MCF 10A (cell line): ENCODE data around the gene HK3. TPM values are rescaled to one million over a fixed set of nuclear protein-coding genes. Genes with fewer than 3 reads are reported as not detected.

Experiments used
- BruUV-seq: library from RNA; stranded (reverse); fragments of 400-500 nt; replicated peaks from 2 replicates; lab custom pipeline; 2021; lab: Mats Ljungman, UMichigan
- CTCF ChIA-PET: fragments of 300-600 bp; sonication (Branson Sonifier 250); formaldehyde crosslinking; extraction: SDS; loops from one replicate; lab custom pipeline; 2021; ENCODE audit warnings: antibody characterized with exemption, inconsistent platforms; lab: Yijun Ruan, JAX
- POLR2A ChIA-PET: fragments of 300-600, 350-650 bp; sonication (Branson Sonifier 250); formaldehyde crosslinking; extraction: SDS; loops from one replicate; lab custom pipeline; 2020; ENCODE audit warnings: antibody characterized with exemption, inconsistent platforms; lab: Yijun Ruan, JAX
- DNase-seq: peaks from one replicate; pipeline ENCODE4 v3.0.0-alpha.2; 2018; ENCODE audit not compliant: unreplicated experiment
- H3K27ac Mint-ChIP-seq: one replicate; pipeline ENCODE4 v1.8.0; 2022; ENCODE audit warnings: mild to moderate bottlenecking, low read depth, mixed read lengths; ENCODE audit not compliant: unreplicated experiment
- H3K27me3 Mint-ChIP-seq: one replicate; pipeline ENCODE4 v1.8.0; 2022; ENCODE audit warnings: mixed read lengths; ENCODE audit not compliant: insufficient read depth, unreplicated experiment
- H3K36me3 Mint-ChIP-seq: one replicate; pipeline ENCODE4 v1.8.0; 2022; ENCODE audit warnings: mild to moderate bottlenecking, moderate library complexity, mixed read lengths; ENCODE audit not compliant: insufficient read depth, unreplicated experiment
- H3K4me1 Mint-ChIP-seq: one replicate; pipeline ENCODE4 v1.8.0; 2022; ENCODE audit warnings: mixed read lengths; ENCODE audit not compliant: insufficient read depth, unreplicated experiment
- H3K4me3 Mint-ChIP-seq: one replicate; pipeline ENCODE4 v1.8.0; 2022; ENCODE audit warnings: mild to moderate bottlenecking, moderate library complexity, mixed read lengths; ENCODE audit not compliant: unreplicated experiment
- H3K9me3 Mint-ChIP-seq: one replicate; pipeline ENCODE4 v1.8.0; 2022; ENCODE audit warnings: mixed read lengths; ENCODE audit not compliant: unreplicated experiment
- CTCF ChIP-seq: fragments of 200-600 bp; IDR thresholded peaks from one replicate; pipeline ENCODE4 v1.8.0; 2022; ENCODE audit warnings: antibody characterized with exemption, mild to moderate bottlenecking; ENCODE audit not compliant: unreplicated experiment
- intact Hi-C: fragments of 100-400 bp; cut with micrococcal nuclease; formaldehyde crosslinking; loops from 2 replicates; pipeline ENCODE4 v1.14.1; 2022
- total RNA-seq: library from RNA; stranded (reverse); gene quantifications from 2 replicates; pipeline ENCODE4 v1.2.3, GENCODE V29; 2022

Gene HK3
- total RNA-seq, 1 experiment from 2014 or later: not detected

- H3K4me3 Mint-ChIP-seq: no peak overlapping the region
- no peak for TF ChIP-seq CTCF
- intact Hi-C loops: no loop called here
- no peaks in the 10 kb centered on the region for H3K4me1 Mint-ChIP-seq
- no TSS peak for BruUV-seq
- H3K27me3 Mint-ChIP-seq: peaks cover 36% of the 10 kb centered on the region
- no peaks in the 10 kb centered on the region for H3K36me3 Mint-ChIP-seq
- POLR2A ChIA-PET: no interaction called here
- no peaks in the 10 kb centered on the region for H3K9me3 Mint-ChIP-seq
- CTCF ChIA-PET: no interaction called here
- DNase-seq: no peak
- H3K27ac Mint-ChIP-seq: no peak overlapping the region
Measured at GRCh38 chr5:176855598-176855997, 43.5 kb downstream of the HK3 start.

DNA sequence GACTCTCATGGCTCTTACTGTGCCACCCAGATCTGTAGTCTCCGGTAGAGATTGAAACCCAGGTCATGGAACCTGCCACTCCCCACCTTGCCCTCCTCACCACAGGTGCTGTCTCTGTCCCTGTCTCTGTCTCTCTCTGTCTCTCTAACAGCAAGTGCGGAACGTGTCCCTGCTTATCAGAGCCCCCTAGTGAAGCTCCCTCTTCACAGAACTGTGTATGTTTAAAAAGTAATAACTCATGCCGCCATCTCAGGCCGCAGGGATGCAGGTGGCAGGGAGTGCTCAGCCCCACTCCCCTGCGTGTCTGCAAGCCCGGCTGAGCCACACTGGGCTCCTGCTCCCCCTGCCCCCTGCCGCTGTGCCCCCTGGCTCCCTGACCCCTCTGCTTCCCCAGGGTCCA, 45.0 kb downstream of the HK3 start:
- H3K4me3 Mint-ChIP-seq: no peak overlapping the region
- peaks cover 46% of the 10 kb centered on the region for H3K27me3 Mint-ChIP-seq
- intact Hi-C loops: no loop called here
- POLR2A ChIA-PET: no interaction called here
- H3K36me3 Mint-ChIP-seq: no peaks in the 10 kb centered on the region
- BruUV-seq: no TSS peak
- no peak for DNase-seq
- H3K27ac Mint-ChIP-seq: no peak overlapping the region
- TF ChIP-seq CTCF: no peak
- CTCF ChIA-PET: interaction anchor here (0.5 to 1.5 kb wide), 3 partner anchors 9 to 194 kb away, joined by 3 to 6 read pairs (median 5); no protein-coding TSS in a partner anchor
- H3K9me3 Mint-ChIP-seq: no peaks in the 10 kb centered on the region
- H3K4me1 Mint-ChIP-seq: no peaks in the 10 kb centered on the region

GRCh38 chr5:176853151-176853778, 45.9 kb downstream of the HK3 start:
- H3K4me1 Mint-ChIP-seq: no peaks in the 10 kb centered on the region
- no peak for TF ChIP-seq CTCF
- CTCF ChIA-PET: interaction anchor here (1.5 kb wide), 1 partner anchor 193 kb away, joined by 5 read pairs; no protein-coding TSS in a partner anchor
- no peak overlapping the region for H3K27ac Mint-ChIP-seq
- no peak for DNase-seq
- peaks cover 39% of the 10 kb centered on the region for H3K27me3 Mint-ChIP-seq
- no peaks in the 10 kb centered on the region for H3K36me3 Mint-ChIP-seq
- POLR2A ChIA-PET: no interaction called here
- BruUV-seq: no TSS peak
- H3K4me3 Mint-ChIP-seq: no peak overlapping the region
- no peaks in the 10 kb centered on the region for H3K9me3 Mint-ChIP-seq
- intact Hi-C loops: no loop called here

DNA sequence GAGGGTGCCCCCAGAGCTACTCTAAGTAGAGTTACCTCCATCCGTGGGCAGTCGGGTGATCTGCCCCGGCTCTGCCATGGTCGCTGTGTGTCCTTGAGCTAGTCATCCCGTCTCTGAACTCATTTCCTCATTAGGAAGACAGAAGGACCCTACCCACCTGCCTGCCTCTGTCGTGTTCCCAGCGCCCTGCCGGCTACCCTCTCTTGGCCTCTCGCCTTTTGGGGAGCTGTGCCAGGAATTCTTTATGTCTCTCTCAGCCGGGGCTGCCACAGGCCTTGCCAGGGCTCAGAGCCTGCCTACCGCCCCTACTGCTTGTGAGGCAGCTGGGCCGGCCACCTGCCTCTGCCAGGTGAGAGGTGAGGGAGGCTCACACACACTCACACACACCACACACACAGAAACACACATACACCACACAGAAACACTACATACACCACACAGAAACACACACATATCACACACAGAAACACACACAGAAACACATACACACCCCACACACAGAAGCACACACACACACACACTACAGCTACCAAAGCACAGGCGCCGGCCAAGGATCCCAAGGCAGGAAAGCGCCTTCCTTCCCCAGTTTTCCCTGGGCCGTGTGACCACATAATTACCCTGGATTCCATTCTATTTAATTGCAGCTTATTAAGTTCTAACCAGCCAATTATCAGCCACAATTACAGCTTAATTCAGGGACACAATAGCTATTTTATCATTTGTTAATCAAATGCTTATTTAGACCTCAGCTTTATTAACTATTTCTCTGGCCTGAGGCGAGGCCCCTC, 47.1 kb downstream of the HK3 start:
- ChIA-PET CTCF (interaction anchor here (0.6 to 1.9 kb wide), 2 partner anchors 12 to 191 kb away, joined by 5 to 7 read pairs; no protein-coding TSS in a partner anchor), POLR2A (interaction anchor here (0.7 kb wide), 1 partner anchor 99 kb away, joined by 4 read pairs; no protein-coding TSS in a partner anchor)
- TF ChIP-seq CTCF: no peak
- peaks cover 27% of the 10 kb centered on the region for H3K27me3 Mint-ChIP-seq
- H3K4me3 Mint-ChIP-seq: no peak overlapping the region
- no peak for DNase-seq
- no TSS peak for BruUV-seq
- no peaks in the 10 kb centered on the region for H3K9me3 Mint-ChIP-seq
- intact Hi-C loops: no loop called here
- H3K4me1 Mint-ChIP-seq: no peaks in the 10 kb centered on the region
- H3K27ac Mint-ChIP-seq: no peak overlapping the region
- no peaks in the 10 kb centered on the region for H3K36me3 Mint-ChIP-seq
